Neural cell (in vitro differentiated cells): Measurements from ENCODE around the gene SLC18A2.

Source experiments
- EP300 ChIP-seq: fragments of 450-650 bp; conservative IDR thresholded peaks from 2 replicates; pipeline ENCODE4 v1.6.1; 2014; ENCODE audit warnings: antibody characterized with exemption, mild to moderate bottlenecking, moderate library complexity; ENCODE audit not compliant: poor library complexity, severe bottlenecking
- EZH2 ChIP-seq: fragments of 200-600, 300-800 bp; shearing (Covaris generic), sonication (generic); IDR thresholded peaks from 2 replicates; pipeline ENCODE4 v1.6.1; 2014; ENCODE audit warnings: antibody characterized with exemption, low read length, borderline replicate concordance, mild to moderate bottlenecking; ENCODE audit not compliant: insufficient read depth, poor library complexity, severe bottlenecking
- POLR2AphosphoS5 ChIP-seq: IDR thresholded peaks from 2 replicates; pipeline ENCODE4 v1.6.1; 2012
- RAD21 ChIP-seq: fragments of 450-650 bp; conservative IDR thresholded peaks from 2 replicates; pipeline ENCODE4 v1.6.1; 2014; ENCODE audit warnings: antibody characterized with exemption, mild to moderate bottlenecking, moderate library complexity
- TF ChIP-seq, protein P1 (sequence below): fragments of 450-650 bp; IDR thresholded peaks from 2 replicates; pipeline ENCODE4 v1.5.1; 2014; ENCODE audit warnings: antibody characterized with exemption, mild to moderate bottlenecking, moderate library complexity; ENCODE audit not compliant: poor library complexity, severe bottlenecking
- TF ChIP-seq, protein P2 (sequence below): IDR thresholded peaks from 2 replicates; pipeline ENCODE4 v1.6.1; 2012; ENCODE audit warnings: borderline replicate concordance

DNA sequence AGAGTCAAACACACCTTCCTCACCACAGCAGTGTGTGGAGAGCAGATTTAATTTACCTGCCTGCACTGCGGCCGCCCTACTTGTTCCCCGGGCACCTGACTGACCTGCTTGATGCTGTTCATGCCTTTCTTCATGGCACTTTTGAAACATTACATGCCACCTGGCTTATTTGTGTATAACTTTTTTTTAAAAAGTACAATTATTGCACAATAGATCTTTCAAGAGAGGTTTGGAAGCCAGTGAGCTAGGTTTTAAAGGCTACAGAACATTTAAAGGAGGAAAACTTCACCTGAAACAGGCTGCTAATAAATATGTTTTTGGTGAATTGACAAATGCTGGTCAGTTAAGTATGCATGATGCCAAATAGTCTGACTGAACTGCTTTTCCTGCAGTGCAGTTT, 33.1 kb downstream of the SLC18A2 start:
- TF ChIP-seq POLR2AphosphoS5 (no peak), RAD21 (no peak), EP300 (no peak), EZH2 (no peak)
- TF ChIP-seq, protein P1, sequence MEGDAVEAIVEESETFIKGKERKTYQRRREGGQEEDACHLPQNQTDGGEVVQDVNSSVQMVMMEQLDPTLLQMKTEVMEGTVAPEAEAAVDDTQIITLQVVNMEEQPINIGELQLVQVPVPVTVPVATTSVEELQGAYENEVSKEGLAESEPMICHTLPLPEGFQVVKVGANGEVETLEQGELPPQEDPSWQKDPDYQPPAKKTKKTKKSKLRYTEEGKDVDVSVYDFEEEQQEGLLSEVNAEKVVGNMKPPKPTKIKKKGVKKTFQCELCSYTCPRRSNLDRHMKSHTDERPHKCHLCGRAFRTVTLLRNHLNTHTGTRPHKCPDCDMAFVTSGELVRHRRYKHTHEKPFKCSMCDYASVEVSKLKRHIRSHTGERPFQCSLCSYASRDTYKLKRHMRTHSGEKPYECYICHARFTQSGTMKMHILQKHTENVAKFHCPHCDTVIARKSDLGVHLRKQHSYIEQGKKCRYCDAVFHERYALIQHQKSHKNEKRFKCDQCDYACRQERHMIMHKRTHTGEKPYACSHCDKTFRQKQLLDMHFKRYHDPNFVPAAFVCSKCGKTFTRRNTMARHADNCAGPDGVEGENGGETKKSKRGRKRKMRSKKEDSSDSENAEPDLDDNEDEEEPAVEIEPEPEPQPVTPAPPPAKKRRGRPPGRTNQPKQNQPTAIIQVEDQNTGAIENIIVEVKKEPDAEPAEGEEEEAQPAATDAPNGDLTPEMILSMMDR: no peak
- TF ChIP-seq, protein P2, sequence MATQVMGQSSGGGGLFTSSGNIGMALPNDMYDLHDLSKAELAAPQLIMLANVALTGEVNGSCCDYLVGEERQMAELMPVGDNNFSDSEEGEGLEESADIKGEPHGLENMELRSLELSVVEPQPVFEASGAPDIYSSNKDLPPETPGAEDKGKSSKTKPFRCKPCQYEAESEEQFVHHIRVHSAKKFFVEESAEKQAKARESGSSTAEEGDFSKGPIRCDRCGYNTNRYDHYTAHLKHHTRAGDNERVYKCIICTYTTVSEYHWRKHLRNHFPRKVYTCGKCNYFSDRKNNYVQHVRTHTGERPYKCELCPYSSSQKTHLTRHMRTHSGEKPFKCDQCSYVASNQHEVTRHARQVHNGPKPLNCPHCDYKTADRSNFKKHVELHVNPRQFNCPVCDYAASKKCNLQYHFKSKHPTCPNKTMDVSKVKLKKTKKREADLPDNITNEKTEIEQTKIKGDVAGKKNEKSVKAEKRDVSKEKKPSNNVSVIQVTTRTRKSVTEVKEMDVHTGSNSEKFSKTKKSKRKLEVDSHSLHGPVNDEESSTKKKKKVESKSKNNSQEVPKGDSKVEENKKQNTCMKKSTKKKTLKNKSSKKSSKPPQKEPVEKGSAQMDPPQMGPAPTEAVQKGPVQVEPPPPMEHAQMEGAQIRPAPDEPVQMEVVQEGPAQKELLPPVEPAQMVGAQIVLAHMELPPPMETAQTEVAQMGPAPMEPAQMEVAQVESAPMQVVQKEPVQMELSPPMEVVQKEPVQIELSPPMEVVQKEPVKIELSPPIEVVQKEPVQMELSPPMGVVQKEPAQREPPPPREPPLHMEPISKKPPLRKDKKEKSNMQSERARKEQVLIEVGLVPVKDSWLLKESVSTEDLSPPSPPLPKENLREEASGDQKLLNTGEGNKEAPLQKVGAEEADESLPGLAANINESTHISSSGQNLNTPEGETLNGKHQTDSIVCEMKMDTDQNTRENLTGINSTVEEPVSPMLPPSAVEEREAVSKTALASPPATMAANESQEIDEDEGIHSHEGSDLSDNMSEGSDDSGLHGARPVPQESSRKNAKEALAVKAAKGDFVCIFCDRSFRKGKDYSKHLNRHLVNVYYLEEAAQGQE: no peak
